ENCODE results near the gene ZBTB46.

DNA sequence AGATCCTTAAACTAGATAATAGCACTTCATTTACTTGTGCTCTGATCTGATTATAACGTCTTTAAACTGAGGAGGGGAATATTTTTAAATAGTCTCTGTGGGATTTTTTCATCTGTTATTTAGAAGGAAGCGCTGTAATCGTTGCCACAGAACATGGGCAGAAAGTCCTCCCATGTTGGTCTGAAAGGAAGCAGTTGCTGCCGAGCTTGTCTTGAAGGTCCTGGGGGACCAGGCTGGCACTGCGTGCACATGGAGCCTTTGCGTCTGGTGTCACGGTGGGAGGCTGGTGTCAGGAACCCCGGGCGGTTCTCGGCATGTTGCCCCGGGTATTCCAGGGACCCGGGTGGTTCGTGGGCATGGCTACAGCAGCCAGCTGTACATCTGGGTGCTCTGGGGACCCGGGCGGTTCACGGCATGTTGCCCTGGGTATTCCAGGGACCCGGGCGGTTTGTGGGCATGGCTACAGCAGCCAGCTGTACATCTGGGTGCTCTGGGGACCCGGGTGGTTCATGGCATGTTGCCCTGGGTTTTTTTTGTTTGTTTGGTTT lies 45.5 kb upstream of the ZBTB46 start:
- TF ChIP-seq, protein P1, sequence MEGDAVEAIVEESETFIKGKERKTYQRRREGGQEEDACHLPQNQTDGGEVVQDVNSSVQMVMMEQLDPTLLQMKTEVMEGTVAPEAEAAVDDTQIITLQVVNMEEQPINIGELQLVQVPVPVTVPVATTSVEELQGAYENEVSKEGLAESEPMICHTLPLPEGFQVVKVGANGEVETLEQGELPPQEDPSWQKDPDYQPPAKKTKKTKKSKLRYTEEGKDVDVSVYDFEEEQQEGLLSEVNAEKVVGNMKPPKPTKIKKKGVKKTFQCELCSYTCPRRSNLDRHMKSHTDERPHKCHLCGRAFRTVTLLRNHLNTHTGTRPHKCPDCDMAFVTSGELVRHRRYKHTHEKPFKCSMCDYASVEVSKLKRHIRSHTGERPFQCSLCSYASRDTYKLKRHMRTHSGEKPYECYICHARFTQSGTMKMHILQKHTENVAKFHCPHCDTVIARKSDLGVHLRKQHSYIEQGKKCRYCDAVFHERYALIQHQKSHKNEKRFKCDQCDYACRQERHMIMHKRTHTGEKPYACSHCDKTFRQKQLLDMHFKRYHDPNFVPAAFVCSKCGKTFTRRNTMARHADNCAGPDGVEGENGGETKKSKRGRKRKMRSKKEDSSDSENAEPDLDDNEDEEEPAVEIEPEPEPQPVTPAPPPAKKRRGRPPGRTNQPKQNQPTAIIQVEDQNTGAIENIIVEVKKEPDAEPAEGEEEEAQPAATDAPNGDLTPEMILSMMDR (IDR thresholded peaks at IDR 0.05) = no peak
- no peak for TF ChIP-seq POLR2A (IDR thresholded peaks at IDR 0.05)
